Activated CD8-positive, alpha-beta memory T cell treated with anti-CD3 and anti-CD28 coated beads, Interleukin-2, amount 50 U/mL, for 4 hours (primary cell): Measurements from ENCODE around the gene FSTL1.

Experiments used
- DNase-seq: peaks from one replicate; pipeline ENCODE4 v3.0.0-alpha.2; 2020

Gene FSTL1, protein sequence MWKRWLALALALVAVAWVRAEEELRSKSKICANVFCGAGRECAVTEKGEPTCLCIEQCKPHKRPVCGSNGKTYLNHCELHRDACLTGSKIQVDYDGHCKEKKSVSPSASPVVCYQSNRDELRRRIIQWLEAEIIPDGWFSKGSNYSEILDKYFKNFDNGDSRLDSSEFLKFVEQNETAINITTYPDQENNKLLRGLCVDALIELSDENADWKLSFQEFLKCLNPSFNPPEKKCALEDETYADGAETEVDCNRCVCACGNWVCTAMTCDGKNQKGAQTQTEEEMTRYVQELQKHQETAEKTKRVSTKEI

GRCh38 chr3:120450600-120451271 lies at the start of gene FSTL1:
FSTL1 (minus strand) TSS chr3:120450992; CDS start chr3:120450746, 246 bp downstream.
- no peak for DNase-seq

DNA sequence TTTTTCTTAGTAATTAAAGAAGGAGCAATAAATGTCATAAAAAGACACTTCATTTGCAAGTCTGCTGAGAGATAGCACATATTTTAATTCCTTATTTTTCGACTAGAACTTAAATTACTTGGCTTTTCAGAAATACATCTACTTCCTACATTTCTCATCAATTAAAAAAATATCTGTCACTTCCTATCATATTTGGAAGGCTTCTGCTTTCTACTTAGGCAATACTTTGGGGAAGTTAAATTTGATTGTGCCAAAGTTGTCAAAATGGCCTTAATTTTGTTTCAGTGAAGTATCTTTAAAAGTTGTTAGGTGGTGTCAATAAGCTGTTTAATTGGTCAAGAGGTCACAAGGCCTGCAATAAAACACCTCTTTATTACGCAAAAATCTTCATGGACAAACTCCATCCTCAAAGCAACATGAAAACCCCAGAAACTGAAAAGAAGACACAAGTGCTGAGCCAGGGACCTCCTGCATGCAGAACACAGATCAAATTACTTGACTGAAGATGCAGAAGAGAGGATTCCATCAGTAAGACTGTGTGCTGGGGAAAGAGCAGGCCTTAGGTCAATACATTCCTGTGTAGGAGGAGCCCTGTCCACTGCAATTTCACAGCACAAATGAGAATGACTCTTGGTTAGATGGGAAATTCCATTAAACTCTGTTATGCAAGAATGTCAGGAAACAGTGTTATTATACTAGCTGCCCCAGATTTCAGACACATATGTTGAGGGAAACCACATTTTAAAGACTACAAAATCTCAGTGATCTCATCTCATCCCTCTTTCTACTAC lies 48.0 kb upstream of the FSTL1 start:
- no peak for DNase-seq

DNA sequence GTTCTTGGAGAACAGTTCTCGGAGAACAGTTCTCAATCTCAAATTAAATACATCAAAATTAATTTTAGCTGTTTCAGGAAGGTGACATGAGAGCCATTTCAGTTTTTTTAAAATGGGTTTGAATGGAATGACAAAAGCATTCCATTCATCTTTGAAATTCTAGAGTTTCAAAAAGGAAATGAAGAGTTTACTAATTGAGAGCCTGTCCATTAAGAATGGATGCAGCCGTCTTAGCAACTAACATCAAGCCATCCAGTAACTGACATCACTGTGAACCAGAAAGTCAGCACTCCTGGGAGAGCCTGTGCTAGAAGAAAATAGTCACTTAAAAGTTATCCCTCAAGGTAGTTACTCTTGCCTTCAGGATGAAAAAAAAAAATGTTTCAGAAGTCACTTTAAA lies 47.0 kb upstream of the FSTL1 start:
- DNase-seq, result no peak

DNA sequence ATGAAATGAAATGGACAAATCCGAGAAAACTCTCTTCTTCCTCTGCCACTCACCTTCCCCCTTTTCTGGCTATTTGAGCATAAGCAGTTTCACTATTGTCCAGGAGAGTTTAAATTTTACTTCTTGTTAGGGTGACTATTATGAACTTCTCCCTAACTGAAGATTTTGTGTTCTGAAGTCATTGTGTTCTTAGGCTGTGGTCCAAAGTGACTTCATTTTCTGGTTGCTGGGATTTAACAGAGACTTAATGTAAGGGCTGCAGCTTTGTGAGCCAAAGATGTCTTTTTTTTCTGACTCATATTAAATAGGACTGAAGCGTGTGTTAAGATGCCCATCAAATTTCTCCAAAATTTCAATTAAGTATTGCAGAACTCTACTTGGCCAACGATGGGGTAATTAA lies 46.5 kb upstream of the FSTL1 start:
- no peak for DNase-seq

- DNase-seq, result no peak
These were observed 45.6 kb upstream of the FSTL1 start for GRCh38 chr3:120496278-120497002.

DNA sequence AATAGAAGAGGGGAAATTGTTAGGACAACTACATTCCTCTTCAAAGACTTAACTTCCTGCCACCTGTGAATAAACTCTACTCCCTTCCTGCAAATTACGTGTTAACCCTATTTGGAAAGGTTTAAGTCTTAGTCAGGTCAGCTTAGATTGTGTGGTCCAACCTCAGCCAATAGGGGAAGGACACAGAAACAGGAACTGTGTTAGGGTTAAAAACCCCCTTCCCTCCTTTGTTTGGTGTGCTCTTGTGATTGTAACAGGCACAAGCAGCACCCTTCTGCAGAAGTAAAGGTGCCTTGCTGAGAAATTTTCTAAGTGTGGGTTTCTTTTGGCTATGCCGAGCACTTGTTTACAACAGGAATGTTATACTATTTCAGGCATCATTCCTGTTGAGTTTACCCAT lies 45.0 kb upstream of the FSTL1 start:
- DNase-seq, result no peak

DNA sequence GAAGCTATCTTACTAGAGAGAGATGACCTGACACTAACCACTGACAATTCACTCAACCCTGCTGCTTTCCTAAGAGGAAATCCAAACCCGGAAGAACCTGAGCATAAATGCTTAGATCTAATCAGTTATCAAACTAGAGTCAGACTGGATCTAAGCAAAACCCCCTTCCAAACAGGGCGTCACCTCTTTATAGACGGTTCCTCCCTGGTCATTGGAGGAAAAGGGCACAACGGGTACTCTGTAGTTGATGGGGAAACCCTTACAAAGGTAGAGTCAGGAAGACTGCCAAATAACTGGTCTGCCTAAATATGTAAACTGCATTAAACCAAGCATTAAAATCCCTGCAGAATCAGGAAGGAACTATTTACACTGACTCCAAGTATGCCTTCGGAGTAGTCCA lies 41.3 kb upstream of the FSTL1 start:
- no peak for DNase-seq

- no peak for DNase-seq
These were observed 38.6 kb upstream of the FSTL1 start for GRCh38 chr3:120489421-120489820.

GRCh38 chr3:120488296-120488695 lies 37.5 kb upstream of the FSTL1 start:
- DNase-seq, result no peak

DNA sequence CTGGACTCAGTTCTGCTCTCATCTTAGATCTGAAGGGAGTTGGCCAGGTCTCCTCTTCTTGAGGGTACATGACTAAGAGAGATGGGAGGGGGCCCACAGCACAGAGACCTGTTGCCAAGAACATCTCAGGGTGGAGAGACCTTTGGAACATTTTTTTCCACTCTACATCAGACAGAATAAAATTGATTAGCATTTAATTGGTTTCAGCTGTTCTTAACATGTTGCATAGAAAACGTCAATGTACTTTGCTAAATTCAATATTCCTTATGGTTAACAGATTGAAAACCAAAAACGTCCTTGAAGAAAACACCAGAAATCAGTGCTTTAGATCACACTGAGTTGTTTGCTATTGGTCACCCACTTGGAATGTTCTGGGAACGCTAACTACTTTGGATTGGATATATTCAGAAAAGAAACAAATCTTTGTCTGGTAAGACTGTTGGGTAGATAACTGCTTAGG lies 36.4 kb upstream of the FSTL1 start:
- DNase-seq, result no peak

GRCh38 chr3:120481081-120481480 lies 30.3 kb upstream of the FSTL1 start:
- no peak for DNase-seq

DNA sequence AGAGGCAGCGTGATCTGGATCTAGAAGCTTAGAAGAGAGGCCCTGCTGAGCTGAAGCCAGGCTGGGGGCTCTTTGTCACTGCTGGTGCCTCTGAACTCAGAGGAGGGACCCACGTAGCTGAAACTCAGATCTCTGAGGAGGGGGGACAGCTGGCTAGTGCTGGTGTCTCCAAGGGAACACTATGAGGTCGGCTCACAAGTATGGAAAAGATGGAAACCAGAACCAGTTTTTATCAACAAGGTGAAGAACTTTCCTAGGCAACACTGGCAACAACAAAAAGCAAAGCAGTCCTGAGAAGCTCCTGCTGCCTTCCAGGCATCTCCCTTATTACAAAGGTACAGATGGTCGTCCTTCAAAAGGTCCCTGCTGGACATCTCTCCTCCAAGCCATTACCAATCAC lies 27.0 kb upstream of the FSTL1 start:
- no peak for DNase-seq

- DNase-seq, result no peak
These were observed 25.1 kb upstream of the FSTL1 start for GRCh38 chr3:120475722-120476377.

- no peak for DNase-seq
These were observed 23.3 kb upstream of the FSTL1 start for GRCh38 chr3:120473896-120474675.

DNA sequence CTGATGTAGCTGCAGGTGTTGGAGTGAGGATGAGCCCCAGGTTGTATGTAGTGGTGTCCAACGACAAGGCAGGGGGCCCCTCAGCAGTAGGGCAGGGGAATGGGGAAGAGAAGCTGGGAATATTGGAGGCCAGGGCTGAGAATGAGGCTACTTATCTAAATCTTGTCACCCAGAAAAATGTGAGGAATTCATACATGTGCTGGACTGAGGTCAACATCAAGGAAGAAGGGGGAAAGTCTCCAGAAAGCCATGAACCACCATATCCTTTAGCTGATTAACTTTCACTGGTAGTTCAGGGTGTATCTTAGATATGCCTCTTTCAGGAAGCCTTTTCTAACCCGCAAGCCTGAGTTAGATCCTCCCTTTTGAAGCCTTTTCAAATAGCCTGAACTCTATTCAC lies 22.6 kb upstream of the FSTL1 start:
- no peak for DNase-seq

DNA sequence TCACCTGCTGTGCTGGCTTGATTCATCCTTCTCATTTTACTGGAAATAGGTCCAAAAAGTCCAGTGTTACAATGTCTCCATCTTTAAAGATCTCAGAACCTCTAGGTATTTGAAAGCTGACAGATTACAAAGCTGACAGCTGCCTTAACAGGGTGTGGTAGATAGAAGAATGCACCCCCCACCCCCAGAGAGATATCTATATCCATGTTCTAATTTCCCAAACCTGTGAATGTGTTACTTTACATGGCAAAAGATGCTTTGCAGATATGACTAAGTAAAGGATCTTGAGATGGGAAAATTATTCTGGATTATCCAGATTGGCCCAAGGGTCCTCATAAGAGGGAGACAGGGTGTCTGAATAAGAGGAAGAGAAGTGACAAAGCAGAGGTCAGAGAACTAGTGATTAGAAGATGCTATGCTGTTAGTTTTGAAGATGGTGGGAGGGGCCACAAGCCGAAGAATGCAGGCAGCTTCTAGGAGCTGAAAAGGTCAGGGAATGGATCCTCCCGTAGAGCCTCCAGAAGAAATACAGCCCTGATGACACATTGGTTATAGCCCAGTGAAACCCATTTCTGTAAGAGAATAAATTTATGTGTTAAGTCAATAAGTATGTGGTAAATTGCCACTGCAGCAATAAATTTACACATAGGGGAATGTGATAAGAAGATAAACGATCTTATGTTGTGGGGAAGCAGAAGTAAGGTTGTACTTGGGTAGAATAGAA lies 21.5 kb upstream of the FSTL1 start:
- no peak for DNase-seq

GRCh38 chr3:120471643-120472042 lies 20.9 kb upstream of the FSTL1 start:
- no peak for DNase-seq

- no peak for DNase-seq
These were observed 20.1 kb upstream of the FSTL1 start for GRCh38 chr3:120470870-120471269.

DNA sequence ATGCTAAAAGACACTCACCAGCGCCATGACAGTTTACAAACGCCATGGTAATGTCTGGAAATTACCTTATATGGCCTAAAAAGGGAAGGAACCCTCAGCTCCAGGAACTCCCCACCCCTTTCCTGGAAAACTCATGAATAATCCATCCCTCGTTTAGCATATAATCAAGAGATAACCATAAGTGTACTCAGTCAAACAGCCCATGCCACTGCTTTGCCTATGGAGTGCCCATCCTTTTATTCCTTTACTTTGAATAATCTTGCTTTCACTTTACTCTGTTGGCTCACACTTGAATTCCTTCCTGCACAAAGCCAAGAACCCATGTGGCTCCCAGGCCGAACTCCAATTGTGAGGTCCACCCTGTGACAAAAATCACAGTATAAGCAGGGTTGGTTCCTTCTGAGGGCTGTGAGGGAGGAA lies 19.1 kb upstream of the FSTL1 start:
- no peak for DNase-seq

- no peak for DNase-seq
These were observed 18.6 kb upstream of the FSTL1 start for GRCh38 chr3:120469440-120469839.
